ENCODE results near the gene NCOA4. TPM values are rescaled to one million over a fixed set of nuclear protein-coding genes. Genes with fewer than 3 reads are reported as not detected.

Gene NCOA4
- polyA plus RNA-seq, 3 donors from 2014 or later: 188 to 323 (median 196) TPM

DNA sequence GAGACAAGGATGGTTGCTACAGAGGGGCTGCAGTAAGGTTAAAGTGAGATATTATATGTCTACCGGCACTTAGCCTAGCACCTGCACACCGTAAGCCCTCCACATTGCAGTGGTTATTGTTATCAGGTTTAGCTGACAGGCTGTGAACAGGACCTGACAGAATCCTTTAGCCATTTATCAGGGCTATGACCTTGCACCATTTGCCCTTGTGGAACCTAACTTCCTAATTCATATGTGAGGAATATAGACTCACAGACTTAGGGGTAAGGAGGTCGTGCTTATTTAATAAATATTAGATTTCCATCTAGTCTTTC lies 10.1 kb downstream of the NCOA4 start:
- H3K9me3 Mint-ChIP-seq: no peaks in the 10 kb centered on the region
- H3K27ac Mint-ChIP-seq: peak overlapping the region in 2 of 6 donors; percentile 20 to 61
- H3K4me1 Mint-ChIP-seq: peaks cover 69 to 97% of the 10 kb centered on the region in 2 donors
- H3K4me3 Mint-ChIP-seq: no peak overlapping the region
- DNase-seq: no peak
- H3K36me3 Mint-ChIP-seq: peaks cover 0 to 9% (median 8%) of the 10 kb centered on the region in 3 donors
- peaks cover 0 to 2% (median 0%) of the 10 kb centered on the region in 3 donors for H3K27me3 Mint-ChIP-seq (ENCODE audit: low read depth in 3 of 3)

DNA sequence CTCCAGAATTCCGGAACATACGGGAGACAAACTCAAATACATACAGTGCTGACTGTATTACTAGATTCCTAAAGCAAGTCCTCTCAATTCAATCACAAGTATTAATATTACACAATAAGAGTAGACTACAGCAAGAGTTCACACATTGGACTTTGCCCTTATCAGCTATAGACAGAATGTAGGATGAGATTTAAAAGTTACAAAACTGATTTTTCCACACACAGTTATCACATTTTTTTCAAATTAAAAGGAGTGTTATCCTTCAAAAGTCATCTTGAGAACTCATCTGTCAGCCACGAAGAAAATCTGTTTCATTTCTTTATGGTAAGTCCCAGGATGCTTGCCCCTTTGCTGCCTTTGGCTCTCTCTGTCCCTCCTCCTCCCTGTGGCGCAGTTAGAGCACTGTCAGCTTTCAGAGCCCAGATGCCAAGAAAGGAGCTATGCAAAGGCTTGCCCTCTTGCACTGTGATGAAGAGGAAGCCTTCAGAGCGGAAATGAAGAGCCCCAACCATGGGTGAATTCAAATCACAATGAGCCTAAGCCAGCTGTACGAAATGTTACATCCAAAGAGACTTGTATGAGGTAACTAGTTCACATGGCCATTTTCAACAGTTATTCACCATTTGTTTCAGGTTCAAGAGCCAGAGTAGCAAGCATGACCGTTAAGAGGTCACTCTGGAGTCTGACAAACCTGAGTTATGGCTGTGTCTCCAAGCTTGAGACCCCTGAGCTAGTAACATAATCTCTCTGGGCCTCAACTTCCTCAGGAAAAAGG lies 10.7 kb downstream of the NCOA4 start:
- H3K4me3 Mint-ChIP-seq: peak overlapping the region in 4 of 5 donors; percentile 19 to 76 (median 38)
- H3K4me1 Mint-ChIP-seq: peaks cover 65 to 96% of the 10 kb centered on the region in 2 donors

DNA sequence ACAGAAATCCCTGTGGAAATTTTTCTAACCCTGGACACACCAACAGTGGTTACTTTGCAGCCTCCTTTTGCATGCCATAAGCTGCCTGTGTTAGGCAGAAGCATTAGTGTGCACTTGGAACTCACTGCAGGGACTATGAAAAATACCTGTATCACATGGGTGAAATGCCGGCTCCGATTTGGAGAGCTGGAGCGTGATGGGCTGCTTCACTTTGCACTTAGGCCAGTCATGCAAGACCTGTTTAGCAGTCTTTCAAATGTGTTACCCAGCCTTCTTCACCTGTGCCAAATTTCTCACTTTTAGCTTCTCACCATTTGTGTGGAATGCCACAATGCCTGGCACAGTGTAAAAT lies 11.3 kb downstream of the NCOA4 start:
- Mint-ChIP-seq H3K27ac (peak overlapping the region in 4 of 6 donors; percentile 40 to 71 (median 66)), H3K9me3 (no peaks in the 10 kb centered on the region), H3K4me1 (peaks cover 59 to 95% of the 10 kb centered on the region in 2 donors), H3K27me3 (ENCODE audit: low read depth in 3 of 3) (peaks cover 0 to 2% (median 0%) of the 10 kb centered on the region in 3 donors), H3K36me3 (peaks cover 6 to 18% (median 16%) of the 10 kb centered on the region in 3 donors), H3K4me3 (peak overlapping the region in 2 of 5 donors; percentile 37 to 76)
- DNase-seq: no peak

More for the DNA sequence above, 10.7 kb downstream of the NCOA4 start:
- no peak for DNase-seq
- H3K9me3 Mint-ChIP-seq: no peaks in the 10 kb centered on the region
- H3K27ac Mint-ChIP-seq: peak overlapping the region; percentile 59 to 71 (median 68)
- peaks cover 2 to 12% (median 10%) of the 10 kb centered on the region in 3 donors for H3K36me3 Mint-ChIP-seq
- H3K27me3 Mint-ChIP-seq (ENCODE audit: low read depth in 3 of 3): peaks cover 0 to 2% (median 0%) of the 10 kb centered on the region in 3 donors

DNA sequence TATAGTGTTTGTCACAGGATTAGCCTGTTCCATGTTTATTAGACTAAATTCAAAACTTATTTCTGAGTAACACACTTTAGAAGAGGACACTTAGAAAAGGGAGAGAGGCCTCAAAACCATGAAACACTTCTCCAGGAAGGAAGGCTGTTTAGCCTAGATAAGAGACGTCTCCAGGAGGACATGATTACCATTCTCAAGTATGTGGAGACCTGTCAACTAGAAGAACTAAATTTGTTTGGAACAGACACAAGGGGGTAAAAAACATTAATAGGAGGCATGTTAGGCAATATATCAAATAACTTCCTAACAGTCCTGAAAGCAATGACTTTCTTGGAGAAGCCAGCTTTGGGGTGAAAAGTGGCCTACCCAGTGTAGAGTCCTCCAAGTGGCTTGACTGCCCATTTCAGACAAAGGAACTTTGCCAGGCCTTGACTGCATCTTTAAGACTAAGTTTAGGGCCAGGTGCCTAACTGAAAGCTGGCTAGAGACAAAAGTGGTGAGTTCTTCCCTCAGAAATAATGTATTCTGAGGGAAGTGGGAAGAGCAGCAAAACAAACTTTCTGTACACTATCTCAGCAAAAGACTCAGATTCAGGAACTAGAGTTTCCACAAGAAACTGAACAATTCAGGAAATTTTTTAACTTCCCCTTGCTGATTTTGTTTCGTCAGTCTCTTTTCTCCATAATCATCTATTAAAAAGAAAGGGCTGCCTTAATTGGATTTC lies 11.8 kb downstream of the NCOA4 start:
- no peak for DNase-seq
- Mint-ChIP-seq H3K27ac (peak overlapping the region in 3 of 6 donors; percentile 17 to 71 (median 57)), H3K4me1 (peaks cover 53 to 90% of the 10 kb centered on the region in 2 donors), H3K9me3 (no peaks in the 10 kb centered on the region), H3K4me3 (peak overlapping the region in 1 of 5 donors; percentile 2), H3K36me3 (peaks cover 6 to 19% (median 16%) of the 10 kb centered on the region in 3 donors), H3K27me3 (ENCODE audit: low read depth in 3 of 3) (peaks cover 0 to 2% (median 0%) of the 10 kb centered on the region in 3 donors)

DNA sequence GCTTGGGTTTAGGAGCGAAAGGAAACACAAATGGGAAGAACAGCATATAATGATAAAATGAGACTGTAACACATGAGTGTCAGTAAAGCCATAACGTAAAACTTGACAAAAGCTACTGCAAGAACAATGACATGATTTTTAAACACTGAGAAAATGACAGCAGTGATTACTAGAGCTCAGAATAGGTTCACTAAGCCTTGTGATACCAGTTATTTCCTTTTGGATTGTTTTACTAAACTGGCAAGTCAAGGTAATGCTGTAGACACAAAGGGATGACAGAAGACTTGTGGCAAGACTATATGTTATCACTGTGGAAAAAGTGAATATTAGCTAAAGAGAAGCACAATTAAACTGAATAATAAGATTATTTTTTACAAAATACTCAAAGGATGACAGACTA lies 12.7 kb downstream of the NCOA4 start:
- no peak for DNase-seq
- Mint-ChIP-seq H3K27me3 (ENCODE audit: low read depth in 3 of 3) (no peaks in the 10 kb centered on the region), H3K4me1 (peaks cover 45 to 81% of the 10 kb centered on the region in 2 donors), H3K36me3 (peaks cover 6 to 22% (median 16%) of the 10 kb centered on the region in 3 donors), H3K4me3 (no peak overlapping the region), H3K27ac (peak overlapping the region in 2 of 6 donors; percentile 30 to 47), H3K9me3 (no peaks in the 10 kb centered on the region)

DNA sequence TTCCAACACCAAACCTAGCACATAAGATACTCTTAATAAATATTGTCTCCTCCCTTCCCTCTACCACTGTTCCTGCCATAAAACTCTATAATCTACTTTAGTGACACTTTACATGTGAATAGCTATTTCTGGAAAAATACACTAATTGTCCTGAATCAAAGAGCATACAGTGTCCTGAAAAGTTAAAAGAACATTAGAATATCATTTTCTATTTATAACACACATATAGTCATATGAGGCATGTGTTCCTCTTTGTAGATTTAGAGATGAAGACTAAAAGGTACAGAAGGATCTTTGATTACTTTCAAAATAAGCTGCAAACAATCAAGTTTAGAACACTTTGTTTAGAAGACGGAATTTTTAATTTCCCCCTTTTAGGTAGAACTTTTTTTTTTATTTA lies 13.6 kb downstream of the NCOA4 start:
- H3K27me3 Mint-ChIP-seq (ENCODE audit: low read depth in 3 of 3): no peaks in the 10 kb centered on the region
- H3K9me3 Mint-ChIP-seq: no peaks in the 10 kb centered on the region
- peak overlapping the region in 2 of 6 donors; percentile 18 to 58 for H3K27ac Mint-ChIP-seq
- no peak overlapping the region for H3K4me3 Mint-ChIP-seq
- peaks cover 39 to 72% of the 10 kb centered on the region in 2 donors for H3K4me1 Mint-ChIP-seq
- peaks cover 6 to 26% (median 19%) of the 10 kb centered on the region in 3 donors for H3K36me3 Mint-ChIP-seq
- no peak for DNase-seq

DNA sequence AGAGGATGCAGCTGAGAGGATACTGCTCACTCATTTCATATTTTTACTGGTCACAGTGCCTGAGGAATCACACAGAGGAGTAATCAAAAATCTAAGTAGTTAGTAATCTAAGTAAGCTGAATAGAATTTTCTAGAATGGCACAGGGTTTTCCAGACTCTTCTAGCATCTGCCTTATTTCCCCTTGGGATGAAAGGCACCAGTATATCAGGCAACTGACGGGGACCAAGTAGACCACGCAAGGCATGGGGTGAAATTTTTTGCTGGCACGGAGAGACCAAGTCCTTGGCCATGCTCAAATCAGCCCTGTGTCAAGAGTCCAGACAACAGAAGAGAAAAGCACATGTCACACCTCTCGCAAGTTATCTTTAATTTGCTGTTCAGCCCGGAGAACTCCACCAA lies 14.2 kb downstream of the NCOA4 start:
- no peak for DNase-seq
- H3K4me3 Mint-ChIP-seq: no peak overlapping the region
- H3K36me3 Mint-ChIP-seq: peaks cover 6 to 26% (median 19%) of the 10 kb centered on the region in 3 donors
- no peaks in the 10 kb centered on the region for H3K27me3 Mint-ChIP-seq (ENCODE audit: low read depth in 3 of 3)
- H3K27ac Mint-ChIP-seq: peak overlapping the region in 1 of 6 donors; percentile 12
- H3K9me3 Mint-ChIP-seq: no peaks in the 10 kb centered on the region
- H3K4me1 Mint-ChIP-seq: peaks cover 35 to 66% of the 10 kb centered on the region in 2 donors

DNA sequence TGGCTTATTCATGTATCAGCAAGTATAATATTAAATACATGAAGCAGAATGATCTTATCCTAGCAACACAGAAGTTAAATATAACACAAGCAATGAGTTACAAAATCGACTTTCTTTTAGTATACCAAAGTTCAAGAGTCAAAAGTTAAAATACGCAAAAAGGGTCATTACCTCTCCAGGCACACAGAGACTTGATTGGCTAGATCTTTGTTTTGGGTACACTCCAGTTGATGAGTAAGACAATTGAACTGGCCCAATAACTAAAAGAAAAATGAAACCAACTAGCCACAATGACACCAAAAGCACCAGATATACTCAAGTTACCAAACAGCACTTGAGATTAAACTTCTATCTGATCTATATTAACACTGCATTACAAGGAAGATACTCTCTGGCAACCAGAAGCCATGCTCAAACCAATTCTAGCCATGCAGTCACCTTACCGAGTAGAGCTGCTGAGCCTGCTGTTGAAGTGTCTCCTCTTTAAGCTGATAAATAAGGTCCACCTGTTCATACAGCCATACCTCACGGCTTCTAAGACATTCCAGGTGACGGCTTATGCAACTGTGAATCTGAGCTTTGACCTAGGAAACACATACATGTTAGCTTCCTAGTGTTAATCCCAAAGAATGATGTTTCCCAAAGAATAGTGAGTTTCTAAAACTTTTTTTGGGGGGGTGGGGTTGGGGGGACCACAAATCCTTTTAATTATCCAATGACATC lies 15.6 kb downstream of the NCOA4 start:
- Mint-ChIP-seq H3K4me1 (peaks cover 23 to 52% of the 10 kb centered on the region in 2 donors), H3K9me3 (no peaks in the 10 kb centered on the region), H3K27me3 (ENCODE audit: low read depth in 3 of 3) (no peaks in the 10 kb centered on the region), H3K36me3 (peaks cover 6 to 37% (median 25%) of the 10 kb centered on the region in 3 donors), H3K27ac (peak overlapping the region in 4 of 6 donors; percentile 2 to 39 (median 22)), H3K4me3 (no peak overlapping the region)
- no peak for DNase-seq

DNA sequence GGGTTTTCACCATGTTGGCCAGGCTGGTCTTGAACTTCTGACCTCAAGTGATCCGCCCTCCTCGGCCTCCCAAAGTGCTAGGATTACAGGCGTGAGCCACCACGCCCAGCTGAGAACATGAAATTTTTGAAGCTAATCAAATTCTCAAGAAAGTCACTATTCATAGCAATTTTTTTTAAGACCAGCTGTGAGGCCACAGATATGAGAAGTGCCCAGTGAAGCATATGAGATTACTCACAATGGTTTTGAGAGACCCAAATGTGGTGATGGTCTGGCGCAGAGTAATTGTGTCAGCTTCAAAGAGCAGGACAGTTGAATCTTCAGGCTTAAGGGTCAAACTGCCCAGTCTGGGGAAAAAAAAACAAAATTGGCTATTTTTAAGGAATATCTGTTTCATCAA lies 16.2 kb downstream of the NCOA4 start:
- DNase-seq: no peak
- H3K27ac Mint-ChIP-seq: peak overlapping the region in 1 of 6 donors; percentile 24
- H3K36me3 Mint-ChIP-seq: peaks cover 6 to 40% (median 25%) of the 10 kb centered on the region in 3 donors

DNA sequence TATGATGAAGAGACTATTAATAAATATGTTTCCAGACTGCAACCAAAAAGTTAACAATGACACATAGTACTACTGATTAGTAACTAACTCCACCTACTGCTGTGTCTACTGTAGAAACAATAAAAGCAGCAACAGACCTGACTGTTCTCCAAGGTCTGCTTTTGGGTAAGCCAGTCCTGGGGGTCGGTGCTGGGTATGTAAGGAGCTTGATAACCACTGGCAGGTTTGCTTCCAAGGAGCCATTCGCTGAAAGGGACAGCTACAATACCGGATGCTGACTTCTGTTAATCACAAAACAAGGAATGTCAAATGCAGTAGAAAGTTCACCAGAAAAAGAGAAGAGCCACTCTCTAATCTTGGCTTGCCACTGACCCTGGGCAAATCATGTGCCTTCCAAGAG lies 17.7 kb downstream of the NCOA4 start:
- Mint-ChIP-seq H3K4me1 (peaks cover 4 to 31% of the 10 kb centered on the region in 2 donors), H3K36me3 (peaks cover 13 to 48% (median 30%) of the 10 kb centered on the region in 3 donors), H3K27ac (peak overlapping the region in 2 of 6 donors; percentile 51 to 55), H3K27me3 (ENCODE audit: low read depth in 3 of 3) (no peaks in the 10 kb centered on the region), H3K4me3 (no peak overlapping the region), H3K9me3 (no peaks in the 10 kb centered on the region)
- no peak for DNase-seq

More for the DNA sequence above, 16.2 kb downstream of the NCOA4 start:
- H3K27me3 Mint-ChIP-seq (ENCODE audit: low read depth in 3 of 3): no peaks in the 10 kb centered on the region
- H3K9me3 Mint-ChIP-seq: no peaks in the 10 kb centered on the region
- no peak overlapping the region for H3K4me3 Mint-ChIP-seq
- H3K4me1 Mint-ChIP-seq: peaks cover 16 to 46% of the 10 kb centered on the region in 2 donors

DNA sequence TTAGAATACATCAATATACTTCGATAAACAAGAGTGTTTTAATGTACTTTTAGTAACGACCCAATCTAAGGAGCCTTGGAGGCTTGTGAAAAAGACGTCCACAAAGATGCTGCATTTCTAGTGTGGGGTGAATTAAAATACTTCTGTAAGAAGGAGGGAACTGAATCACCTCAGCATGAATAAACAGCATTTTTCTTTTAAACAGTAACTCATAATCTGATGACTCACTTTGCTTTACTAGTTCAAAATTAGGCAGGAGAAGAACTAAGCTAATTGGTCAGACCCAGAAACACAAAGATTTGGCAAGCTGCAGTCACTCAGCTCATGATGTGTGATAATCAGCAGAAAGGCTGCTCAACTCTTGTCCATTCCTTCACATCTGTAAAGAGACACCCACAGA lies 24.2 kb downstream of the NCOA4 start:
- no peaks in the 10 kb centered on the region for H3K27me3 Mint-ChIP-seq (ENCODE audit: low read depth in 3 of 3)
- no peak for DNase-seq
- H3K4me3 Mint-ChIP-seq: no peak overlapping the region
- peaks cover 13 to 40% (median 17%) of the 10 kb centered on the region in 3 donors for H3K36me3 Mint-ChIP-seq
- no peaks in the 10 kb centered on the region for H3K9me3 Mint-ChIP-seq
- H3K4me1 Mint-ChIP-seq: no peaks in the 10 kb centered on the region
- peak overlapping the region in 1 of 6 donors; percentile 11 for H3K27ac Mint-ChIP-seq

DNA sequence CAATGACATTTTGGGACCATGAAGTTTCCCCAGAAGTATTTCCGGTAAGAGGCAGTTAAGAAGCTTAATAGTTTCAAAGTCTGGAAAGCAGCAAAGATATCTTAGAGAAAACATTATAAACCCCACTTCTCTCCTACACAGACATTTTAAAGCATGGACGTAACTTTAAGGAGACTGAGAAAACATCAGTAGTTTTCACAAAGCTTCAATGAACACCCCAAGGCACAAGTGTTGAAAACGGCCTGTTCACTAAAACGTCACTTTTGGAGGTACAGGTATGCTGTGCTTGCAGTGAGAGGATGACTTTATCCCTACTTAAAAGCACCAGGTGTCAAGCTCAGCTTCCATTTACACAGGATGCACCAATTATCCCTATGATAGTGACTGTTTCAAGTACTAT lies 25.0 kb downstream of the NCOA4 start:
- H3K27ac Mint-ChIP-seq: peak overlapping the region in 2 of 6 donors; percentile 17 to 34
- H3K36me3 Mint-ChIP-seq: peaks cover 11 to 33% (median 13%) of the 10 kb centered on the region in 3 donors
- H3K4me3 Mint-ChIP-seq: no peak overlapping the region
- no peak for DNase-seq
- no peaks in the 10 kb centered on the region for H3K9me3 Mint-ChIP-seq
- no peaks in the 10 kb centered on the region for H3K4me1 Mint-ChIP-seq
- H3K27me3 Mint-ChIP-seq (ENCODE audit: low read depth in 3 of 3): no peaks in the 10 kb centered on the region

DNA sequence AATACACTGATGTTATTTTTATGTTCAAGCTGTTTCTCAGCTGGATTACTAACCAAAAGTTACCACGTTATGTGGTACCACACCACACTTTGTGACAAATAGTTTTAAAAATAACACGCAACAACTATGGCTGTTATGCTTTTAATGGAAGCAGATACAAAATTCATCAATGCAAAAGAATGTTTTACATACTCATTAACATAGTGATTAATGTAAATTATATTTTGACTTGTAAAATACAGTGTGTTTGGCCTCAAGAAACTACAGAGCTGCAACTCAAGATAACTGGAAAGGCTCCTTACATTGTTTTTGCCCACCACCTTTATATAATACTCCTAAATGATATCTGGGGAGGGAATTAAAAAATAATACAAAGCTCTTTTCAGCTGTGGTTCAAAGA lies 25.5 kb downstream of the NCOA4 start:
- H3K27ac Mint-ChIP-seq: peak overlapping the region in 2 of 6 donors; percentile 17 to 34
- no peaks in the 10 kb centered on the region for H3K27me3 Mint-ChIP-seq (ENCODE audit: low read depth in 3 of 3)
- no peaks in the 10 kb centered on the region for H3K4me1 Mint-ChIP-seq
- H3K36me3 Mint-ChIP-seq: peaks cover 11 to 32% (median 15%) of the 10 kb centered on the region in 3 donors
- H3K9me3 Mint-ChIP-seq: no peaks in the 10 kb centered on the region
- no peak for DNase-seq
- no peak overlapping the region for H3K4me3 Mint-ChIP-seq

Measured in immature natural killer cell (primary cell).